GM21367 (cell line): ENCODE measurements around the gene STAP2.
"Not testable (repeated sequence)": the region's sequence is repeated elsewhere in the genome, so short reads cannot be mapped to it uniquely, and the experiment has no call there.

Experiments used
- ATAC-seq: cut with Tn5 transposase; IDR thresholded peaks from one replicate; pipeline ENCODE4 v1.9.1; 2021; ENCODE audit not compliant: unreplicated experiment

The STAP2 gene

GRCh38 chr19:4328991-4329681, 9.5 kb downstream of the STAP2 start:
- not testable (repeated sequence) for ATAC-seq

- peak; percentile 67 for ATAC-seq
Observed at GRCh38 chr19:4328243-4328990, 10.2 kb downstream of the STAP2 start.

- no peak for ATAC-seq
Observed at GRCh38 chr19:4327877-4328242, 10.8 kb downstream of the STAP2 start.

GRCh38 chr19:4327252-4327876, 11.3 kb downstream of the STAP2 start:
- ATAC-seq, result no peak

- no peak for ATAC-seq
Observed at GRCh38 chr19:4326837-4327251, 11.8 kb downstream of the STAP2 start.

- ATAC-seq, result no peak
Observed at GRCh38 chr19:4326215-4326836, 12.3 kb downstream of the STAP2 start.

- ATAC-seq, result no peak
Observed at GRCh38 chr19:4324228-4324627, 14.4 kb downstream of the STAP2 start.

- ATAC-seq, result no peak
Observed at GRCh38 chr19:4323692-4324091, 14.9 kb downstream of the STAP2 start.

- ATAC-seq, result no peak
Observed at GRCh38 chr19:4322942-4323665, 15.5 kb downstream of the STAP2 start.

- no peak for ATAC-seq
Observed at GRCh38 chr19:4320419-4320818, 18.2 kb downstream of the STAP2 start.

GRCh38 chr19:4319067-4319718, 19.4 kb downstream of the STAP2 start:
- no peak for ATAC-seq

GRCh38 chr19:4318460-4318859, 20.2 kb downstream of the STAP2 start:
- no peak for ATAC-seq

GRCh38 chr19:4316956-4317355, 21.7 kb downstream of the STAP2 start:
- no peak for ATAC-seq

GRCh38 chr19:4313847-4314490, 24.7 kb downstream of the STAP2 start:
- no peak for ATAC-seq

- no peak for ATAC-seq
Observed at GRCh38 chr19:4310247-4311121, 28.1 kb downstream of the STAP2 start.

GRCh38 chr19:4305659-4306058, 33.0 kb downstream of the STAP2 start:
- no peak for ATAC-seq

- no peak for ATAC-seq
Observed at GRCh38 chr19:4305257-4305612, 33.4 kb downstream of the STAP2 start.

GRCh38 chr19:4304538-4305256, 33.9 kb downstream of the STAP2 start, which contains the start of gene FSD1:
Gene FSD1, plus strand, starts transcription at chr19:4304598. Its CDS starts 149 bp downstream, at chr19:4304747.
- ATAC-seq, result no peak
